SU-DHL-6 (cell line): ENCODE results near the gene SLC7A9.

Source experiments
- H2AFZ ChIP-seq: fragments of 200-600 bp; sonication (generic); 2 replicates; pipeline ENCODE4 v1.6.1; 2014; ENCODE audit warnings: low read depth, mild to moderate bottlenecking, moderate library complexity, mixed read lengths, antibody characterized with exemption, low read length; ENCODE audit not compliant: severe bottlenecking
- H3F3A ChIP-seq: fragments of 200-600 bp; shearing (Covaris generic); 2 replicates; pipeline ENCODE4 v1.6.0; 2016; ENCODE audit warnings: antibody characterized with exemption, mild to moderate bottlenecking; ENCODE audit not compliant: insufficient read depth
- H3K27ac ChIP-seq: fragments of 200-600 bp; sonication (generic); 2 replicates; pipeline ENCODE4 v1.5.1; 2016; ENCODE audit warnings: low read depth, mild to moderate bottlenecking, low read length, moderate library complexity, mixed read lengths
- H3K27me3 ChIP-seq: fragments of 200-600 bp; sonication (generic), shearing (Covaris generic); 2 replicates; pipeline ENCODE4 v1.6.0; 2014; ENCODE audit warnings: mild to moderate bottlenecking, low read length
- H3K36me3 ChIP-seq: fragments of 200-600 bp; sonication (generic); 2 replicates; pipeline ENCODE4 v1.6.1; 2014; ENCODE audit warnings: mild to moderate bottlenecking, low read length, mixed read lengths
- H3K4me2 ChIP-seq: fragments of 300-600, 200-600 bp; shearing (Covaris generic), sonication (generic); 2 replicates; pipeline ENCODE4 v1.6.0; 2014; ENCODE audit warnings: low read length, low read depth, mild to moderate bottlenecking; ENCODE audit not compliant: poor library complexity, severe bottlenecking
- H3K4me3 ChIP-seq: fragments of 200-600 bp; sonication (generic); 2 replicates; pipeline ENCODE4 v1.5.1; 2014; ENCODE audit warnings: antibody characterized with exemption, low read length, mild to moderate bottlenecking, mixed read lengths; ENCODE audit not compliant: insufficient read depth, poor library complexity, severe bottlenecking
- H3K79me2 ChIP-seq: fragments of 200-600 bp; sonication (generic); 2 replicates; pipeline ENCODE4 v1.6.1; 2014; ENCODE audit warnings: mild to moderate bottlenecking, low read length, moderate library complexity; ENCODE audit not compliant: insufficient read depth
- H3K9ac ChIP-seq: fragments of 200-600 bp; sonication (generic); 2 replicates; pipeline ENCODE4 v1.7.0; 2014; ENCODE audit warnings: mild to moderate bottlenecking, low read length
- H3K9me2 ChIP-seq: fragments of 200-600 bp; sonication (generic); replicated peaks from 2 replicates; pipeline ENCODE4 v1.6.1; 2014; ENCODE audit warnings: low read length; ENCODE audit not compliant: insufficient read depth
- H3K9me3 ChIP-seq: fragments of 200-600 bp; sonication (generic); 2 replicates; pipeline ENCODE4 v1.6.1; 2014; ENCODE audit warnings: low read length, mixed read lengths; ENCODE audit not compliant: insufficient read depth
- H4K20me1 ChIP-seq: fragments of 200-600 bp; sonication (generic); 2 replicates; pipeline ENCODE4 v1.6.1; 2014; ENCODE audit warnings: low read depth, mild to moderate bottlenecking, antibody characterized with exemption, low read length, moderate library complexity, mixed read lengths
- EZH2phosphoT487 ChIP-seq: fragments of 200-600 bp; sonication (generic), shearing (Covaris generic); conservative IDR thresholded peaks from 2 replicates; pipeline ENCODE4 v1.6.1; 2018; ENCODE audit warnings: mild to moderate bottlenecking, antibody characterized with exemption, low read length, moderate library complexity, mixed read lengths
- TF ChIP-seq, protein P1 (sequence below): fragments of 200-600 bp; sonication (generic); IDR thresholded peaks from one replicate; pipeline ENCODE4 v1.5.1; 2017; ENCODE audit warnings: antibody characterized with exemption, mild to moderate bottlenecking, low read length, moderate library complexity; ENCODE audit not compliant: insufficient read depth, poor library complexity, severe bottlenecking

SLC7A9 gene

DNA sequence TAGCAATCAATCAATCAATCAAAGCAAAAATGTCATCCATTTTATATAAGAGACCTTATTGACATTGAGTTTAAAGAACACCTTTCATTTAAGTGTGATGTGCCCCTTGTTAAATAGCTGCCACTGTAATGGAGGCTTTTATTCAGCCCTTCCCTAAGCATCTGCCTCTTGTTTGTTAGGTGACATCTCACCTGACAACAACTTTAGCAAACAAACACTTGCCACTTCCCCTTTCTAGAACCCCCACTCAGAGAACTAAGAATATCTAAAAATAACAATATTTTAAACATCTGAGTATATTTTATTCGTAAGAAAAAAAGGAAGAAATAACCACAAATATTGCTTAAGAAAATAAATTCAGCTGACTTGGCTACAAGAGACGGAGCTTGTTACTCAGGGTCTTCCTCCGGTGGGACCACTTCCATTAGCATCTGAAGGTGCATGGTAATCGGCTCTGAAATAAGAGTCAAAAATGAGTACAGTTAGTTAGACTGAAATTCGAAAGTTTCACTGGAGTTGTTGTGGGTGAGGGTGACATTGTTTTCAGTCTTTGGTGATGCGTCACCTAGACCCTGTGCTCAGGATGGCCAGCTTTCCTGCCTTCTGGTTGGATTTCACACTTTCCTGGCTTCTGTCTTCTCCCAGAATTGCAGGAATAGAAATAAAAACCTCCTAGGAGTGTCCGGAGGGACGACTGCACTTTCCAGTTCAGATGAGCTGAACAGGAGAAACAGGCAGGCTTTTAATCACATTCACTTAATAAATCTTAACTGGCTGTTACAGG lies 39.1 kb downstream of the SLC7A9 start:
- TF ChIP-seq, protein P1, sequence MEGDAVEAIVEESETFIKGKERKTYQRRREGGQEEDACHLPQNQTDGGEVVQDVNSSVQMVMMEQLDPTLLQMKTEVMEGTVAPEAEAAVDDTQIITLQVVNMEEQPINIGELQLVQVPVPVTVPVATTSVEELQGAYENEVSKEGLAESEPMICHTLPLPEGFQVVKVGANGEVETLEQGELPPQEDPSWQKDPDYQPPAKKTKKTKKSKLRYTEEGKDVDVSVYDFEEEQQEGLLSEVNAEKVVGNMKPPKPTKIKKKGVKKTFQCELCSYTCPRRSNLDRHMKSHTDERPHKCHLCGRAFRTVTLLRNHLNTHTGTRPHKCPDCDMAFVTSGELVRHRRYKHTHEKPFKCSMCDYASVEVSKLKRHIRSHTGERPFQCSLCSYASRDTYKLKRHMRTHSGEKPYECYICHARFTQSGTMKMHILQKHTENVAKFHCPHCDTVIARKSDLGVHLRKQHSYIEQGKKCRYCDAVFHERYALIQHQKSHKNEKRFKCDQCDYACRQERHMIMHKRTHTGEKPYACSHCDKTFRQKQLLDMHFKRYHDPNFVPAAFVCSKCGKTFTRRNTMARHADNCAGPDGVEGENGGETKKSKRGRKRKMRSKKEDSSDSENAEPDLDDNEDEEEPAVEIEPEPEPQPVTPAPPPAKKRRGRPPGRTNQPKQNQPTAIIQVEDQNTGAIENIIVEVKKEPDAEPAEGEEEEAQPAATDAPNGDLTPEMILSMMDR: no peak
- TF ChIP-seq EZH2phosphoT487: no peak
- no peaks in the 10 kb centered on the region for H3K36me3 ChIP-seq
- H3K4me3 ChIP-seq: no peak overlapping the region
- H3K9me2 ChIP-seq: no peaks in the 10 kb centered on the region
- no peak overlapping the region for H3K27ac ChIP-seq
- H3K79me2 ChIP-seq: no peaks in the 10 kb centered on the region
- no peak overlapping the region for H3K9ac ChIP-seq
- H3K4me2 ChIP-seq: no peak overlapping the region
- H4K20me1 ChIP-seq: no peaks in the 10 kb centered on the region
- no peaks in the 10 kb centered on the region for H3K9me3 ChIP-seq
- no peaks in the 10 kb centered on the region for H3K27me3 ChIP-seq
- no peaks in the 10 kb centered on the region for H3F3A ChIP-seq
- H2AFZ ChIP-seq: no peak overlapping the region

DNA sequence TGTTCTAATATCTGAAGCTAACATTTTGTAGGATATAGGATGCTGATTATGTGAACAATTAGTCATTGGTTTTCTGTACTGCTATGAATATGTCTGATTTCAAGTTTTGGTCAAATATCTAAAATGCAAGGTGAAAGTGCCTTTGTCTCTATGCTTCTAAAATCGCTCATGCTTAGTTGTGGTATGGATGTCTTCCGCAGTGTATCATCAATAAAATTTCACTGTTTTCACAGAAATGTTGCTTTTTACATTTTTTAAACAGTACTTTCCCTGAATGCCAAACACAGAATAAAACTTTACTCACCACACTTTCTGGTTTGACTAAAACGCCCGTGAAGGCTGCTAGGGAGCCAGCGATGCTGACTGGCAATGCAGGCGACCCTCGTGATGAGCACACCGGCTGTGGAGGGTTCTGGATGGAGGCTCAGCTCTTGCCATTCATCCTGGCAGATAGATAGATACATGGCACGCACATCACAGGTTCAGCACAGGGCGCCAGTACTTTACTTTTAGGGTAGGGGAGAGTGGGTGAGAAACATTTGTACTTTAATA lies 40.1 kb downstream of the SLC7A9 start:
- no peaks in the 10 kb centered on the region for H3K9me2 ChIP-seq
- TF ChIP-seq, protein P1: no peak
- no peak for TF ChIP-seq EZH2phosphoT487
- no peak overlapping the region for H2AFZ ChIP-seq
- H3K79me2 ChIP-seq: no peaks in the 10 kb centered on the region
- no peak overlapping the region for H3K4me2 ChIP-seq
- no peak overlapping the region for H3K9ac ChIP-seq
- H3K36me3 ChIP-seq: no peaks in the 10 kb centered on the region
- H4K20me1 ChIP-seq: no peaks in the 10 kb centered on the region
- H3K27me3 ChIP-seq: no peaks in the 10 kb centered on the region
- no peak overlapping the region for H3K27ac ChIP-seq
- H3K9me3 ChIP-seq: no peaks in the 10 kb centered on the region
- no peaks in the 10 kb centered on the region for H3F3A ChIP-seq
- no peak overlapping the region for H3K4me3 ChIP-seq

DNA sequence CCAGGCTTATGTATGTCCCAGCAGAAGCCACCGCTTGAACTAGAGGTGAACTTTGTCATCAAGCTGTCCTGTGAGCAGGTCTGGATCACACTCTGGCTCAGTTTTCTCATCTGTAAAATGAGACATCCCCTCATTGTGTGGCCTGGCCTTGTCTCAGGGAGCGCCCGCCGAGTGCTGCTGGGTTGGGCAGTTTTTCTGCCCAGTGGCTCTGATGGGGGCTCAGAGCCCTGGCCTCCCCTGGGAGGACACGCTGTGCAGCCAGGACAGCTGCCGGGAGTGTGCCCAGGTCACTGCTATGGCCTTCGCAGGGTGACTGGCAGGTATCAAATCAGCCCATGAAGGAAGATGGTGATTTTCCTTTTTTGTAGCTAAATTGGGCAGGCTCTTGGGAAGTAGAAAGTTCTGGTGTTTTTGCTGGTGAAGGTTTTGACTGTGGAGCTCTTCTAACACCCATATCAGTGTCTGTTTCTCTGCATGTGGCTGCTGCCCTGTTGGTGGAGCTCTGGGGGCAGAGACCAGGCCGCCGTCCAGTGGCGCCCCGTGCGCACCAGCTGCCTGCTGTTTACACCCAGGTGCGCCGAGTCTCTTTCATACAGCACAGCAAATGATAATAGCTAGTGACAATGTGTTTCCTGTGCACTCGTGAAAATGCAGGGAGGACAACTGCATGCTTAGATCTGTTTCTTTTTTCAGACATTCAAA lies 40.8 kb downstream of the SLC7A9 start:
- Histone ChIP-seq H3K4me3 (no peak overlapping the region), H3K9me3 (no peaks in the 10 kb centered on the region), H3K9me2 (no peaks in the 10 kb centered on the region), H3K79me2 (no peaks in the 10 kb centered on the region), H3K9ac (no peak overlapping the region), H4K20me1 (no peaks in the 10 kb centered on the region), H3K27ac (no peak overlapping the region), H2AFZ (no peak overlapping the region), H3K4me2 (no peak overlapping the region), H3F3A (no peaks in the 10 kb centered on the region), H3K27me3 (no peaks in the 10 kb centered on the region), H3K36me3 (no peaks in the 10 kb centered on the region)
- no peak for TF ChIP-seq EZH2phosphoT487
- TF ChIP-seq, protein P1: no peak
